ENCODE results near the gene CARNS1. TPM values are rescaled to one million over a fixed set of nuclear protein-coding genes. Genes with fewer than 3 reads are reported as not detected.
A peak's percentile ranks its signal among the peaks of the same experiment; 100 is the strongest.

Gene CARNS1
- total and polyA plus RNA-seq, 8 donors: 0.29 to 33.3 (median 2.9) TPM

GRCh38 chr11:67397536-67397935 is 17.9 kb upstream of the CARNS1 start:
- intact Hi-C loops (cut with DNase I; ENCODE audit: low total_unique reads): loop anchor here (10.0 kb wide), 1 partner anchor 97 kb away; no protein-coding TSS in a partner anchor
- no peak overlapping the region for H3K4me3 ChIP-seq
- no peaks in the 10 kb centered on the region for H3K27me3 ChIP-seq
- no peak overlapping the region for H3K27ac ChIP-seq
- no peaks in the 10 kb centered on the region for H3K9me3 ChIP-seq
- TF ChIP-seq CTCF (IDR thresholded peaks at IDR 0.05) (no peak), POLR2AphosphoS5 (IDR thresholded peaks at IDR 0.05) (no peak), EP300 (IDR thresholded peaks at IDR 0.05) (no peak)
- H3K4me1 ChIP-seq: peaks cover 32 to 73% (median 61%) of the 10 kb centered on the region in 4 donors
- 59 to 68% (median 63%) methylated on average over 6 of the region's 6 CpGs for WGBS, 5 donors
- peaks cover 28 to 74% (median 64%) of the 10 kb centered on the region in 4 donors for H3K36me3 ChIP-seq
- DNase-seq: no peak

- 78 to 86% (median 81%) methylated on average over 21 to 24 of the region's 24 CpGs for WGBS, 5 donors
- TF ChIP-seq EP300 (IDR thresholded peaks at IDR 0.05) (no peak), POLR2A (IDR thresholded peaks at IDR 0.05) (no peak), POLR2AphosphoS5 (IDR thresholded peaks at IDR 0.05) (no peak), CTCF (IDR thresholded peaks at IDR 0.05) (no peak)
- H3K36me3 ChIP-seq: peaks cover 28 to 74% (median 64%) of the 10 kb centered on the region in 4 donors
- peaks cover 31 to 72% (median 58%) of the 10 kb centered on the region in 4 donors for H3K4me1 ChIP-seq
- no peak overlapping the region for H3K27ac ChIP-seq
- DNase-seq: no peak
- H3K9me3 ChIP-seq: no peaks in the 10 kb centered on the region
- intact Hi-C loops (cut with DNase I; ENCODE audit: low total_unique reads): loop anchor here (10.0 kb wide), 1 partner anchor 97 kb away; no protein-coding TSS in a partner anchor
- H3K27me3 ChIP-seq: no peaks in the 10 kb centered on the region
- H3K4me3 ChIP-seq: no peak overlapping the region
These were observed 17.4 kb upstream of the CARNS1 start for GRCh38 chr11:67397986-67398660.

- peak overlapping the region in 2 of 5 donors; percentile 26 to 96 for H3K27ac ChIP-seq
- no peak for DNase-seq
- TF ChIP-seq POLR2A (IDR thresholded peaks at IDR 0.05) (no peak), CTCF (IDR thresholded peaks at IDR 0.05) (no peak), POLR2AphosphoS5 (IDR thresholded peaks at IDR 0.05) (no peak), EP300 (IDR thresholded peaks at IDR 0.05) (no peak)
- H3K27me3 ChIP-seq: no peaks in the 10 kb centered on the region
- H3K4me3 ChIP-seq: no peak overlapping the region
- H3K4me1 ChIP-seq: peaks cover 31 to 69% (median 57%) of the 10 kb centered on the region in 4 donors
- intact Hi-C loops (cut with DNase I; ENCODE audit: low total_unique reads): loop anchor here (10.0 kb wide), 1 partner anchor 96 kb away; no protein-coding TSS in a partner anchor
- no peaks in the 10 kb centered on the region for H3K9me3 ChIP-seq
- H3K36me3 ChIP-seq: peaks cover 28 to 66% (median 57%) of the 10 kb centered on the region in 4 donors
- 80 to 85% (median 83%) methylated on average over 18 to 31 of the region's 31 CpGs for WGBS, 5 donors
These were observed 16.6 kb upstream of the CARNS1 start for GRCh38 chr11:67398661-67399563.

- intact Hi-C loops (cut with DNase I; ENCODE audit: low total_unique reads): no loop called here
- no peaks in the 10 kb centered on the region for H3K9me3 ChIP-seq
- peak overlapping the region in 4 of 5 donors; percentile 92 to 98 (median 96) for H3K27ac ChIP-seq
- H3K4me3 ChIP-seq: peak overlapping the region; percentile 77 to 98 (median 88)
- H3K27me3 ChIP-seq: peaks cover 0 to 15% (median 0%) of the 10 kb centered on the region in 3 donors
- H3K36me3 ChIP-seq: peaks cover 28 to 53% (median 47%) of the 10 kb centered on the region in 4 donors
- H3K4me1 ChIP-seq: peaks cover 31 to 65% (median 57%) of the 10 kb centered on the region in 4 donors
- WGBS, 5 donors: 15 to 29% (median 24%) methylated on average over 18 to 23 of the region's 23 CpGs
- DNase-seq: peak in 1 of 2 donors; percentile 68
- TF ChIP-seq POLR2A (IDR thresholded peaks at IDR 0.05) (no peak), POLR2AphosphoS5 (IDR thresholded peaks at IDR 0.05) (no peak), CTCF (IDR thresholded peaks at IDR 0.05) (no peak), EP300 (IDR thresholded peaks at IDR 0.05) (no peak)
These were observed 15.1 kb upstream of the CARNS1 start for GRCh38 chr11:67400251-67400941.

All from stomach (tissue), 9 donors.